Fibroblast of lung (primary cell): ENCODE results near the gene CLEC4D.

ENCODE experiments used
- CTCF ChIP-seq, 2 donors: IDR thresholded peaks in 1 of 2; conservative IDR thresholded peaks in 1 of 2; 1 replicate in 1 of 2; 2 replicates in 1 of 2; pipeline ENCODE4 v1.5.1; 2011 to 2012; ENCODE audit warnings: low read length in 2 of 2, control low read depth in 1 of 2, inconsistent platforms in 1 of 2, low read depth in 1 of 2, mild to moderate bottlenecking in 1 of 2
- EZH2 ChIP-seq: IDR thresholded peaks from 2 replicates; pipeline ENCODE4 v1.5.1; 2012; ENCODE audit warnings: low read length, control low read depth, mild to moderate bottlenecking; ENCODE audit errors: missing control alignments

GRCh38 chr12:8499616-8500015, 13.7 kb upstream of the CLEC4D start:
- no peak for TF ChIP-seq CTCF (conservative IDR thresholded peaks at IDR 0.05 in 1 of 2, IDR thresholded peaks at IDR 0.05 in 1 of 2; ENCODE audit: low read depth in 1 of 2, low read length in 2 of 2)
- TF ChIP-seq EZH2, result no peak
